AG04449 (cell line): ENCODE measurements around the gene YLPM1.

Experiments used
- CTCF ChIA-PET: fragments of 350-600 bp; formaldehyde crosslinking; extraction: SDS; loops from one replicate; lab custom pipeline; 2021; ENCODE audit warnings: antibody characterized with exemption; lab: Yijun Ruan, JAX
- POLR2A ChIA-PET: fragments of 400-600, 350-600 bp; formaldehyde crosslinking; extraction: SDS; loops from one replicate; lab custom pipeline; 2020; ENCODE audit warnings: antibody characterized with exemption, inconsistent platforms; lab: Yijun Ruan, JAX
- DNase-seq: peaks from one replicate; pipeline ENCODE4 v3.0.0-alpha.2; 2010; ENCODE audit warnings: low read depth, low spot score
- H3K4me3 ChIP-seq: 2 replicates; pipeline ENCODE4 v1.5.1; 2011; ENCODE audit warnings: low read depth, mild to moderate bottlenecking, control low read depth, low read length
- CTCF ChIP-seq: IDR thresholded peaks from one replicate; pipeline ENCODE4 v1.5.1; 2011; ENCODE audit warnings: mild to moderate bottlenecking, moderate library complexity, low read length, control low read depth, inconsistent platforms; ENCODE audit not compliant: insufficient read depth; ENCODE audit errors: missing control alignments

YLPM1 gene

GRCh38 chr14:74875941-74876913 lies 113.1 kb downstream of the YLPM1 start, which contains the start of gene PROX2:
Gene PROX2, minus strand, starts transcription at chr14:74876145. Its CDS starts 12,311 bp downstream, at chr14:74863834.
- no peak for TF ChIP-seq CTCF
- ChIA-PET POLR2A (no interaction called here), CTCF (interaction anchor here (1.0 to 20.4 kb wide), 4 partner anchors 12 to 213 kb away, joined by 4 to 568 read pairs (median 84); no protein-coding TSS in a partner anchor)
- H3K4me3 ChIP-seq, result no peak within 1 kb of the TSS
- DNase-seq, result no peak

GRCh38 chr14:74879427-74880182 lies 116.5 kb downstream of the YLPM1 start:
- ChIA-PET POLR2A (interaction anchor here (0.6 kb wide), 1 partner anchor 21 kb away, joined by 3 read pairs; no protein-coding TSS in a partner anchor), CTCF (interaction anchor here (0.9 to 20.4 kb wide), 9 partner anchors 13 to 270 kb away, joined by 3 to 568 read pairs (median 6); no protein-coding TSS in a partner anchor)
- no peak for TF ChIP-seq CTCF
- H3K4me3 ChIP-seq, result no peak overlapping the region
- no peak for DNase-seq

- peak within 1 kb of the TSS; percentile 91 for H3K4me3 ChIP-seq
- DNase-seq, result no peak
- CTCF ChIA-PET, result interaction anchor here (0.7 to 20.4 kb wide), 5 partner anchors 20 to 207 kb away, joined by 3 to 568 read pairs (median 13); partner anchors contain the start of gene ACYP1
- no peak for TF ChIP-seq CTCF
- POLR2A ChIA-PET, result interaction anchor here (0.6 to 1.5 kb wide), 2 partner anchors 12 to 15 kb away, joined by 3 to 4 read pairs; no protein-coding TSS in a partner anchor
These were observed 118.5 kb downstream of the YLPM1 start, which contains the start of gene DLST for GRCh38 chr14:74881431-74882102. Gene DLST, plus strand, starts transcription at chr14:74881916. Its CDS starts 38 bp downstream, at chr14:74881954.

- no peak for DNase-seq
- POLR2A ChIA-PET, result interaction anchor here (0.6 to 1.5 kb wide), 3 partner anchors 12 to 19 kb away, joined by 3 to 4 read pairs (median 3); no protein-coding TSS in a partner anchor
- CTCF ChIA-PET, result interaction anchor here (0.6 to 20.4 kb wide), 8 partner anchors 9 to 273 kb away, joined by 3 to 568 read pairs (median 4); no protein-coding TSS in a partner anchor
- H3K4me3 ChIP-seq, result peak overlapping the region; percentile 91
- TF ChIP-seq CTCF, result no peak
These were observed 119.2 kb downstream of the YLPM1 start for GRCh38 chr14:74882103-74882920.
